ENCODE data around the gene CRTAC1.

- no peak for TF ChIP-seq CTCF (IDR thresholded peaks at IDR 0.05)
- TF ChIP-seq POLR2A (IDR thresholded peaks at IDR 0.05) = no peak
Observed at GRCh38 chr10:98000346-98000745, 30.1 kb downstream of the CRTAC1 start.
